K562 (cell line): Measurements from ENCODE around the gene ZNF407. TPM values are rescaled to one million over a fixed set of nuclear protein-coding genes. Genes with fewer than 3 reads are reported as not detected.

Experiments
- ATAC-seq: fragments of 200-7000 bp; cut with Tn5 transposase; 3 replicates; pipeline ENCODE4 v1.9.1; 2020; ENCODE audit warnings: moderate library complexity
- BruUV-seq: library from RNA; stranded (reverse); fragments of 400-500 nt; replicated peaks from 2 replicates; lab custom pipeline; 2021; lab: Mats Ljungman, UMichigan
- CTCF ChIA-PET: fragments of 300-600 bp; formaldehyde crosslinking; extraction: SDS; loops from one replicate; lab custom pipeline; 2021; ENCODE audit warnings: low intra/inter-chr PET ratio; lab: Yijun Ruan, JAX
- POLR2A ChIA-PET: fragments of 300-600, 350-650 bp; sonication (Branson Sonifier 250); formaldehyde crosslinking; extraction: SDS; loops from one replicate; lab custom pipeline; 2021; ENCODE audit warnings: antibody characterized with exemption, inconsistent platforms; lab: Yijun Ruan, JAX
- DNase-seq, 4 experiments: peaks; one replicate each; pipeline versions ENCODE4 v3.0.0 to v3.0.0-alpha.2; 2011 to 2018; ENCODE audit warnings: low spot score in 3 of 4, mixed read lengths in 3 of 4; ENCODE audit errors: extremely low read depth in 1 of 4
- FAIRE-seq: peaks from 2 replicates; lab custom pipeline; 2011; peaks lifted over from hg19 to GRCh38; lab: Jason Lieb, UNC
- H2AFZ ChIP-seq: 2 replicates; pipeline ENCODE4 v1.6.0; 2011; ENCODE audit warnings: low read depth, low read length, control low read depth, inconsistent platforms
- H3K27ac ChIP-seq: fragments of 200-600 bp; 3 replicates; pipeline ENCODE4 v1.8.0; 2011; ENCODE audit warnings: low read depth, mild to moderate bottlenecking, control low read depth, inconsistent platforms, low read length, moderate library complexity, mixed read lengths; ENCODE audit errors: extremely low read depth
- H3K27me3 ChIP-seq, 2 experiments: fragments of 300-600 bp in 1 of 2; 2 replicates in 1 of 2; 3 replicates in 1 of 2; pipeline versions ENCODE4 v1.6.0 to v1.8.0; 2011; ENCODE audit warnings: inconsistent platforms in 2 of 2, low read length in 2 of 2, mild to moderate bottlenecking in 1 of 2, mixed read lengths in 1 of 2, moderate library complexity in 1 of 2; ENCODE audit not compliant: control insufficient read depth in 2 of 2, insufficient read depth in 2 of 2
- H3K36me3 ChIP-seq: fragments of 300-600 bp; 3 replicates; pipeline ENCODE4 v1.8.0; 2011; ENCODE audit warnings: mild to moderate bottlenecking, low read length, inconsistent platforms; ENCODE audit not compliant: control insufficient read depth, insufficient read depth
- H3K4me1 ChIP-seq, 2 experiments: fragments of 200-600 bp in 1 of 2; replicated peaks in 1 of 2; 2 replicates in 1 of 2; 3 replicates in 1 of 2; pipeline versions ENCODE4 v1.5.1 to v1.8.0; 2011; ENCODE audit warnings: inconsistent platforms in 2 of 2, low read length in 2 of 2, mild to moderate bottlenecking in 1 of 2, mixed read lengths in 1 of 2, moderate library complexity in 1 of 2; ENCODE audit not compliant: control insufficient read depth in 2 of 2, insufficient read depth in 2 of 2
- H3K4me2 ChIP-seq: 2 replicates; pipeline ENCODE4 v1.6.1; 2011; ENCODE audit warnings: low read length, control low read depth, inconsistent platforms, mixed read lengths; ENCODE audit not compliant: insufficient read depth
- H3K4me3 ChIP-seq: fragments of 200-600 bp; sonication (generic), shearing (Covaris generic); 2 replicates; pipeline ENCODE4 v1.5.1; 2016; ENCODE audit warnings: control low read depth, inconsistent platforms
- H3K79me2 ChIP-seq: fragments of 200-600 bp; 3 replicates; pipeline ENCODE4 v1.8.0; 2011; ENCODE audit warnings: low read length, inconsistent platforms; ENCODE audit not compliant: control insufficient read depth, insufficient read depth
- H3K9ac ChIP-seq, 2 experiments: 2 replicates each; pipeline versions ENCODE4 v1.6.0 to v1.6.1; 2011; ENCODE audit warnings: low read depth in 2 of 2, low read length in 2 of 2, control low read depth in 1 of 2, inconsistent platforms in 1 of 2, mild to moderate bottlenecking in 1 of 2, mixed read lengths in 1 of 2; ENCODE audit not compliant: insufficient read depth in 1 of 2
- H3K9me1 ChIP-seq: one replicate; pipeline ENCODE4 v1.6.0; 2011; ENCODE audit warnings: inconsistent platforms, mild to moderate bottlenecking, low read length, moderate library complexity; ENCODE audit not compliant: control insufficient read depth, insufficient read depth
- H3K9me3 ChIP-seq: replicated peaks from 2 replicates; pipeline ENCODE4 v1.5.1; 2011; ENCODE audit warnings: low read depth, low read length, inconsistent platforms; ENCODE audit not compliant: control insufficient read depth, insufficient read depth
- H4K20me1 ChIP-seq: replicated peaks from 2 replicates; pipeline ENCODE4 v1.6.1; 2011; ENCODE audit warnings: low read length, inconsistent platforms, mixed read lengths; ENCODE audit not compliant: control insufficient read depth, insufficient read depth
- CBFA2T2 ChIP-seq: fragments of 450-650 bp; conservative IDR thresholded peaks from 2 replicates; pipeline ENCODE4 v1.6.1; 2017; ENCODE audit warnings: mild to moderate bottlenecking
- CBFA2T3 ChIP-seq: fragments of 450-650 bp; IDR thresholded peaks from 2 replicates; pipeline ENCODE4 v1.6.1; 2017
- CREM ChIP-seq: IDR thresholded peaks from 2 replicates; pipeline ENCODE4 v1.6.1; 2014; ENCODE audit warnings: antibody characterized with exemption, low read depth
- FOSL1 ChIP-seq: fragments of 200-800 bp; sonication (Bioruptor generic); conservative IDR thresholded peaks from 2 replicates; pipeline ENCODE4 v1.6.1; 2016; ENCODE audit warnings: missing genetic modification characterization, missing compliant biosample characterization
- HSF4 ChIP-seq: fragments of 250-450 bp; sonication (Bioruptor Pico); IDR thresholded peaks from 2 replicates; pipeline ENCODE4 v2.1.2; 2022; ENCODE audit warnings: mild to moderate bottlenecking, moderate library complexity, borderline replicate concordance
- KAT2B ChIP-seq: IDR thresholded peaks from one replicate; pipeline ENCODE4 v1.6.1; 2012; ENCODE audit warnings: low read depth, mild to moderate bottlenecking, control low read depth, inconsistent platforms, low read length, moderate library complexity
- MEIS2 ChIP-seq: fragments of 450-650 bp; IDR thresholded peaks from 2 replicates; pipeline ENCODE4 v1.6.1; 2014; ENCODE audit warnings: mild to moderate bottlenecking; ENCODE audit not compliant: partially characterized antibody
- MLLT1 ChIP-seq, 2 experiments: fragments of 450-650 bp; IDR thresholded peaks; 2 replicates each; pipeline ENCODE4 v1.6.1; 2016
- PKNOX1 ChIP-seq: fragments of 450-650 bp; IDR thresholded peaks from 2 replicates; pipeline ENCODE4 v1.6.1; 2016
- TAL1 ChIP-seq: fragments of 450-650 bp; IDR thresholded peaks from 2 replicates; pipeline ENCODE4 v1.6.1; 2016; ENCODE audit warnings: mild to moderate bottlenecking
- TCF3 ChIP-seq: sonication (generic); formaldehyde crosslinking; IDR thresholded peaks from 2 replicates; pipeline ENCODE4 v1.4.0; 2020; ENCODE audit warnings: mild to moderate bottlenecking, missing genetic modification reagents
- TEAD1 ChIP-seq, 2 experiments: fragments of 450-650 bp in 1 of 2; sonication (generic) in 1 of 2; formaldehyde crosslinking; IDR thresholded peaks; 2 replicates each; pipeline versions ENCODE4 v1.4.0 to v1.8.0; 2020 to 2022; ENCODE audit warnings: mild to moderate bottlenecking in 2 of 2, missing genetic modification reagents in 1 of 2
- TEAD4 ChIP-seq, 2 experiments: sonication (generic) in 1 of 2; formaldehyde crosslinking in 1 of 2; IDR thresholded peaks; 2 replicates each; pipeline versions ENCODE4 v1.6.1 to v1.8.0; 2012 to 2022; ENCODE audit warnings: borderline replicate concordance in 1 of 2, inconsistent platforms in 1 of 2, low read length in 1 of 2, mild to moderate bottlenecking in 1 of 2, missing genetic modification reagents in 1 of 2
- WGBS: fragments of 100-300 bp; shearing (Covaris generic); methylation state at CpG from one replicate; pipeline ENCODE4 v1.1.6; 2016; ENCODE audit warnings: low coverage, mixed read lengths; ENCODE audit not compliant: insufficient coverage; ENCODE audit errors: missing lambda C conversion rate; 5-methylcytosine and 5-hydroxymethylcytosine counted together
- in situ Hi-C: fragments of 300-500 bp; cut with MboI; formaldehyde crosslinking; loops from 4 replicates; pipeline ENCODE4 v1.15.0; 2018; ENCODE audit warnings: inconsistent platforms, mixed read lengths
- intact Hi-C: fragments of 100-400 bp; cut with micrococcal nuclease; formaldehyde crosslinking; loops from 2 replicates; pipeline ENCODE4 v1.14.2; 2022
- polyA plus RNA-seq, 8 experiments: library from polyadenylated mRNA; depleted of rRNA in 4 of 8; stranded (reverse) in 5 of 8; unstranded in 3 of 8; fragments of >200 nt; fragmentation: Nextera tagmentation in 2 of 8; fragmentation: Illumina TruSeq in 1 of 8; extraction: Ambion mirVana in 2 of 8; extraction: Trizol in 1 of 8; gene quantifications; 2 replicates each; pipeline versions ENCODE4 v1.2.1 to v1.2.3, GENCODE V29; 2011 to 2014; ENCODE audit warnings: inconsistent platforms in 1 of 8, missing spikeins in 1 of 8
- total RNA-seq, 7 experiments: library from RNA; depleted of rRNA in 6 of 7; stranded (reverse); fragments of >200 nt in 6 of 7; fragmentation: Illumina TruSeq in 2 of 7; extraction: Trizol in 2 of 7; gene quantifications; 2 replicates each; pipeline versions ENCODE4 v1.2.1 to v1.2.3, GENCODE V29; 2011 to 2021; ENCODE audit warnings: low replicate concordance in 1 of 7
- TF ChIP-seq, protein P1 (sequence below): sonication (generic); formaldehyde crosslinking; IDR thresholded peaks from 2 replicates; pipeline ENCODE4 v1.8.1; 2023; ENCODE audit warnings: missing genetic modification reagents, mild to moderate bottlenecking, borderline replicate concordance

ZNF407 gene
- total and polyA plus RNA-seq, 9 of the 15 experiments (the other 6 are each of a cell fraction or from before 2014, with no cell fraction given): 0.21 to 5.4 (median 2.3) TPM

GRCh38 chr18:74796841-74797576, 199.3 kb downstream of the ZNF407 start:
- FAIRE-seq: no peak
- Histone ChIP-seq H3K9me3 (no peaks in the 10 kb centered on the region), H3K36me3 (no peaks in the 10 kb centered on the region), H3K4me1 (no peaks in the 10 kb centered on the region; a peak in 1 of 5 replicates), H3K79me2 (no peaks in the 10 kb centered on the region), H3K4me2 (peak overlapping the region; percentile 43), H4K20me1 (no peaks in the 10 kb centered on the region), H3K27me3 (no peaks in the 10 kb centered on the region), H3K4me3 (no peak overlapping the region), H3K9ac (peak overlapping the region in 1 of 2 experiments; percentile 22; a peak in 1 of 4 replicates), H2AFZ (peak overlapping the region; percentile 38; the same call in 1 of the 2 replicates), H3K27ac (peak overlapping the region; percentile 44; the same call in 2 of the 3 replicates), H3K9me1 (no peaks in the 10 kb centered on the region)
- peak in 2 of 4 experiments; percentile 15 to 53 for DNase-seq
- intact Hi-C loops (no loop called here), in situ Hi-C loops (no loop called here)
- ChIA-PET CTCF (no interaction called here), POLR2A (no interaction called here)
- peak; percentile 69 for ATAC-seq
- BruUV-seq: no TSS peak
- 7% methylated on average over 7 of the region's 7 CpGs for WGBS
- TF ChIP-seq MLLT1 (IDR thresholded peaks at IDR 0.05): no peak
- peak; percentile 33; the same call in 1 of the 2 replicates for TF ChIP-seq PKNOX1
- TF ChIP-seq, protein P1, sequence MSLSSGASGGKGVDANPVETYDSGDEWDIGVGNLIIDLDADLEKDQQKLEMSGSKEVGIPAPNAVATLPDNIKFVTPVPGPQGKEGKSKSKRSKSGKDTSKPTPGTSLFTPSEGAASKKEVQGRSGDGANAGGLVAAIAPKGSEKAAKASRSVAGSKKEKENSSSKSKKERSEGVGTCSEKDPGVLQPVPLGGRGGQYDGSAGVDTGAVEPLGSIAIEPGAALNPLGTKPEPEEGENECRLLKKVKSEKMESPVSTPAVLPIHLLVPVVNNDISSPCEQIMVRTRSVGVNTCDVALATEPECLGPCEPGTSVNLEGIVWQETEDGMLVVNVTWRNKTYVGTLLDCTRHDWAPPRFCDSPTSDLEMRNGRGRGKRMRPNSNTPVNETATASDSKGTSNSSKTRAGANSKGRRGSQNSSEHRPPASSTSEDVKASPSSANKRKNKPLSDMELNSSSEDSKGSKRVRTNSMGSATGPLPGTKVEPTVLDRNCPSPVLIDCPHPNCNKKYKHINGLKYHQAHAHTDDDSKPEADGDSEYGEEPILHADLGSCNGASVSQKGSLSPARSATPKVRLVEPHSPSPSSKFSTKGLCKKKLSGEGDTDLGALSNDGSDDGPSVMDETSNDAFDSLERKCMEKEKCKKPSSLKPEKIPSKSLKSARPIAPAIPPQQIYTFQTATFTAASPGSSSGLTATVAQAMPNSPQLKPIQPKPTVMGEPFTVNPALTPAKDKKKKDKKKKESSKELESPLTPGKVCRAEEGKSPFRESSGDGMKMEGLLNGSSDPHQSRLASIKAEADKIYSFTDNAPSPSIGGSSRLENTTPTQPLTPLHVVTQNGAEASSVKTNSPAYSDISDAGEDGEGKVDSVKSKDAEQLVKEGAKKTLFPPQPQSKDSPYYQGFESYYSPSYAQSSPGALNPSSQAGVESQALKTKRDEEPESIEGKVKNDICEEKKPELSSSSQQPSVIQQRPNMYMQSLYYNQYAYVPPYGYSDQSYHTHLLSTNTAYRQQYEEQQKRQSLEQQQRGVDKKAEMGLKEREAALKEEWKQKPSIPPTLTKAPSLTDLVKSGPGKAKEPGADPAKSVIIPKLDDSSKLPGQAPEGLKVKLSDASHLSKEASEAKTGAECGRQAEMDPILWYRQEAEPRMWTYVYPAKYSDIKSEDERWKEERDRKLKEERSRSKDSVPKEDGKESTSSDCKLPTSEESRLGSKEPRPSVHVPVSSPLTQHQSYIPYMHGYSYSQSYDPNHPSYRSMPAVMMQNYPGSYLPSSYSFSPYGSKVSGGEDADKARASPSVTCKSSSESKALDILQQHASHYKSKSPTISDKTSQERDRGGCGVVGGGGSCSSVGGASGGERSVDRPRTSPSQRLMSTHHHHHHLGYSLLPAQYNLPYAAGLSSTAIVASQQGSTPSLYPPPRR (CRISPR knock-in tag): no peak
- TF ChIP-seq HSF4 (CRISPR knock-in tag): no peak
- TF ChIP-seq TCF3 (CRISPR knock-in tag): peak; percentile 14
- peak; percentile 50 for TF ChIP-seq MEIS2
- peak; percentile 29; the same call in 1 of the 2 replicates for TF ChIP-seq TAL1
- TF ChIP-seq CBFA2T2: peak; percentile 43; the same call in 1 of the 2 replicates
- no peak for TF ChIP-seq KAT2B
- 0 out of 4 replicates have a peak, but pooled peaks of 1 of the 2 experiments have one; percentile 56 for TF ChIP-seq TEAD1 (CRISPR knock-in tag; IDR thresholded peaks at IDR 0.05)
- peak; percentile 54 for TF ChIP-seq TEAD4 (IDR thresholded peaks at IDR 0.05; ENCODE audit: low read length)
- no peak for TF ChIP-seq TEAD4 (CRISPR knock-in tag; IDR thresholded peaks at IDR 0.05; ENCODE audit: borderline replicate concordance)
- 0 out of 2 replicates have a peak, but pooled peaks have one; percentile 15 for TF ChIP-seq FOSL1
- TF ChIP-seq CREM: no peak
- TF ChIP-seq CBFA2T3: peak; percentile 60
